Left renal pelvis (tissue), 4 donors: Measurements from ENCODE around the gene FLAD1. TPM values are rescaled to one million over a fixed set of nuclear protein-coding genes. Genes with fewer than 3 reads are reported as not detected.

Experiments used
- DNase-seq, 4 donors: peaks; one replicate each; pipeline ENCODE4 v3.0.0-alpha.2; 2013; ENCODE audit warnings: low read depth in 4 of 4, low spot score in 3 of 4
- polyA plus RNA-seq, 4 donors: library from polyadenylated mRNA; unstranded; fragments of 120-200 nt; gene quantifications; one replicate each; pipeline ENCODE4 v1.2.1, GENCODE V29; 2013; ENCODE audit not compliant: insufficient read length in 4 of 4

Gene FLAD1
- polyA plus RNA-seq, 4 donors, result 20.4 to 39.1 (median 28.9) TPM

- no peak for DNase-seq
Measured at GRCh38 chr1:155002464-155003226, 19.5 kb downstream of the FLAD1 start, which contains the start of gene ZBTB7B. TSS of gene ZBTB7B (plus strand) at chr1:155002802. CDS start at chr1:155014661, 11,859 bp downstream.

GRCh38 chr1:155003227-155003765 is 20.2 kb downstream of the FLAD1 start:
- no peak for DNase-seq

- no peak for DNase-seq
Measured at GRCh38 chr1:155003766-155004351, 20.7 kb downstream of the FLAD1 start.

GRCh38 chr1:155004352-155005075 is 21.4 kb downstream of the FLAD1 start:
- DNase-seq, result no peak

GRCh38 chr1:155005076-155006011 is 22.2 kb downstream of the FLAD1 start:
- no peak for DNase-seq

GRCh38 chr1:155006601-155007101 is 23.5 kb downstream of the FLAD1 start:
- no peak for DNase-seq

GRCh38 chr1:155007251-155007828 is 24.2 kb downstream of the FLAD1 start:
- no peak for DNase-seq

- no peak for DNase-seq
Measured at GRCh38 chr1:155008015-155008941, 25.1 kb downstream of the FLAD1 start.

- no peak for DNase-seq
Measured at GRCh38 chr1:155009221-155009711, 26.1 kb downstream of the FLAD1 start.

GRCh38 chr1:155009742-155010141 is 26.6 kb downstream of the FLAD1 start:
- DNase-seq, result no peak

GRCh38 chr1:155010211-155010918 is 27.2 kb downstream of the FLAD1 start:
- no peak for DNase-seq

GRCh38 chr1:155011004-155011416 is 27.9 kb downstream of the FLAD1 start:
- DNase-seq, result no peak

- DNase-seq, result no peak
Measured at GRCh38 chr1:155011437-155012025, 28.4 kb downstream of the FLAD1 start.

- no peak for DNase-seq
Measured at GRCh38 chr1:155012026-155012546, 28.9 kb downstream of the FLAD1 start.

GRCh38 chr1:155012776-155013602 is 29.8 kb downstream of the FLAD1 start:
- DNase-seq, result no peak

- no peak for DNase-seq
Measured at GRCh38 chr1:155013632-155014031, 30.5 kb downstream of the FLAD1 start.
